IPS DF 6.9 (cell line): ENCODE data around the gene MGMT.

ENCODE experiments used
- DNase-seq: peaks from one replicate; pipeline ENCODE4 v3.0.0-alpha.2; 2013; ENCODE audit warnings: low read depth, low spot score
- H3K27ac ChIP-seq: one replicate; pipeline ENCODE4 v1.5.1; 2013; ENCODE audit warnings: low read length, control low read depth
- H3K27me3 ChIP-seq: 2 replicates; pipeline ENCODE4 v1.6.1; 2013; ENCODE audit warnings: mild to moderate bottlenecking, low read length; ENCODE audit not compliant: control insufficient read depth, insufficient read depth
- H3K36me3 ChIP-seq: 2 replicates; pipeline ENCODE4 v1.6.1; 2013; ENCODE audit warnings: low read length; ENCODE audit not compliant: control insufficient read depth, insufficient read depth
- H3K4me1 ChIP-seq: 2 replicates; pipeline ENCODE4 v1.6.1; 2013; ENCODE audit warnings: low read length; ENCODE audit not compliant: control insufficient read depth, insufficient read depth
- H3K4me3 ChIP-seq: 2 replicates; pipeline ENCODE4 v1.5.1; 2013; ENCODE audit warnings: mild to moderate bottlenecking, low read length
- H3K9me3 ChIP-seq: 2 replicates; pipeline ENCODE4 v1.6.1; 2013; ENCODE audit warnings: low read length, inconsistent platforms; ENCODE audit not compliant: control insufficient read depth, insufficient read depth
- WGBS: extraction: QIAGEN DNeasy Blood & Tissue Kit; methylation state at CpG from one replicate; pipeline ENCODE4 v1.1.7; 2013; ENCODE audit warnings: mixed read lengths, missing lambda C conversion rate; ENCODE audit not compliant: insufficient read length, insufficient coverage; 5-methylcytosine and 5-hydroxymethylcytosine counted together

MGMT gene

DNA sequence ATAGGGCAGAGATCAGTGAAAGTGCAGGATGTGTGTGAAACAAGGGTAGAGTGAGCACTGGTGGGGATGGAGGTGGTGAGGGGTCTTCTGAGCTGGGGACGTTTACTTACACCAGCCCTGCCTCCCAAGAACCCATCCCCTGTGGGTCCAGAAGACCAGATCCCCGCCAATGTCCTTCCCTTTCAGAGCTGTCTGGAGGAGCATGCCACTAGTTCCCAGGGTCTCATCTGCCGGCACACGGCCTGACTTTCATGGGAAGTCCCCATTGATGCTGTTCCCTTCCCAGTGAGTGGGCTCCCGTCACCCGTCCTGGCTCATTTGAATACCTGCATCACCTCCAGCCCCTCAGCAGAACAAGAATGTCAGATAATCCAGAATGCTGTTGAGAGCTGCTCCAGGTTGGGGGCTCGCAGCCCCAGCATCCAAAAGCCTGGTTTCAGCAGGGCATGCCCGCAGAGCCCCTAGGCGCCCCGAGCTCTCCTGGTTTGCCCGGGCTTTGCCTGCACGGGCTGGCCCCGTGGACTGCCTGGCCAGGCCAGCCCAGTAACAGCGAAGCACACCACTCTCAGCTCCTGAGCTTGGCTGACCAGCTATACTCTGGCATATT, 246.7 kb downstream of the MGMT start:
- Histone ChIP-seq H3K27me3 (no peaks in the 10 kb centered on the region), H3K36me3 (no peaks in the 10 kb centered on the region), H3K27ac (no peak overlapping the region), H3K9me3 (no peaks in the 10 kb centered on the region), H3K4me3 (no peak overlapping the region), H3K4me1 (no peaks in the 10 kb centered on the region; the same call in 1 of the 2 replicates)
- DNase-seq, result no peak
- WGBS, result no CpG with 5 or more reads among the region's 14 CpGs

DNA sequence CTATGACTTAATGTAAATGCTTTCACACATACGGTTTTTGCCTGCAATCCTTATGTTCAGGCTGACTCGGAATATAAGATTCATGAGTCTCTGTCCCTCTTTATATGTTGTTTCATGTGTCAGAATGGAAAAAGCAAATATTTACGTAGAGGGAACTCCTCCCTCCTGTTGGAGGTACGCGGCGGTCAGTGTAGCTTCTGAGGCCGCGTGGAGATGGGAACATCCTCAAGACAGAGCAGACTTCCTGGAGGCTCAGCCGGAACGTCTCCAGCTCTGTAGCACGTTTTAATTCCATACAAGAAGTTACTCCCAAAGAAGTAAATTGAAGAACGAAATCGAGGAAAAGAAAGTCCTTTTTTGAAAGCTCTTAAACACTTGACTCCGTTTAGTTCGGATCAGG, 248.8 kb downstream of the MGMT start:
- DNase-seq, result no peak
- Histone ChIP-seq H3K27me3 (no peaks in the 10 kb centered on the region), H3K4me1 (no peaks in the 10 kb centered on the region), H3K36me3 (no peaks in the 10 kb centered on the region), H3K4me3 (no peak overlapping the region), H3K9me3 (no peaks in the 10 kb centered on the region), H3K27ac (no peak overlapping the region)
- no CpG with 5 or more reads among the region's 15 CpGs for WGBS

DNA sequence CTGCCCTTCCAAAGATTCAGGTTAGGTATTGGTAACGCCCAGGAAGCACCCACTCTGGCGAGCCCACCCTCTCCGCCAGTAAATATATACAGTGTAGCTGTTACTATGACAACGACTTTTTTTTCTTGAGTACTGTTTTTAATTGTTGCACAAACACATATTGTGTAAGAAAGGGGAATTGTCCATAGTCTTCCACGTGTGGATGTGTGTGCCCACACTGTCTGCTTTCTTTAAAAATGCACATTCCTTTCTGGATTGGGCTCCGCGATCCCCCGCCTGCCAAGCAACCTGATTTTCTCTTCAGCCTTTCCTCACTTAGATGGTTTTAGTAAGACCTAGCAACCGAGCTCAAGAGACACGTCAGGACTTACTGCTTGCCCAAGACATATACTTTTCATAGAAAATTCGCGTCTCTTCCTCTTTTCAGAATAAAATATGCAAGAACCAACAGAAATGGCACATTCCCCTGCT, 249.2 kb downstream of the MGMT start:
- Histone ChIP-seq H3K27me3 (no peaks in the 10 kb centered on the region), H3K4me1 (no peaks in the 10 kb centered on the region), H3K36me3 (no peaks in the 10 kb centered on the region), H3K9me3 (no peaks in the 10 kb centered on the region), H3K27ac (no peak overlapping the region), H3K4me3 (no peak overlapping the region)
- no peak for DNase-seq
- no CpG with 5 or more reads among the region's 12 CpGs for WGBS

DNA sequence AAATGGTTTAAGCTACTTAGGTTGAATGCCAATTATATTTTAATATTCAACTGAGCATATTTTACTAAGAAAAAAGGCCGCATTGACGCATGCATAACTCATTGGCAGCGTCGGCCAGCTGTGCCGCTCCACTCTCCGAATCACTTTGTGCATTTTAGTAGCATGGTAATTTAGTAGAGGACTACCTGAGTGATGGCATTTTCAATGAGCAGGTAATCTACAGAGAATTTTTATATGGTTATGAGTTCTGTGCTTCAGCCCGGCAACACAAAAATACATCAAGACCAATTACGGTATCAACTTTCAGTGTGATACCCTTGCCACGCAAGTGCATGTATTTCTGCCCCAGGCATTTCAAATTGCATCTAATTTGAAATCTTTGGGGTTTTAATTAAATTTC, 249.8 kb downstream of the MGMT start:
- Histone ChIP-seq H3K36me3 (no peaks in the 10 kb centered on the region), H3K4me3 (no peak overlapping the region), H3K9me3 (no peaks in the 10 kb centered on the region), H3K27ac (no peak overlapping the region), H3K27me3 (no peaks in the 10 kb centered on the region), H3K4me1 (no peaks in the 10 kb centered on the region)
- DNase-seq, result no peak
- WGBS, result no CpG with 5 or more reads among the region's 9 CpGs

DNA sequence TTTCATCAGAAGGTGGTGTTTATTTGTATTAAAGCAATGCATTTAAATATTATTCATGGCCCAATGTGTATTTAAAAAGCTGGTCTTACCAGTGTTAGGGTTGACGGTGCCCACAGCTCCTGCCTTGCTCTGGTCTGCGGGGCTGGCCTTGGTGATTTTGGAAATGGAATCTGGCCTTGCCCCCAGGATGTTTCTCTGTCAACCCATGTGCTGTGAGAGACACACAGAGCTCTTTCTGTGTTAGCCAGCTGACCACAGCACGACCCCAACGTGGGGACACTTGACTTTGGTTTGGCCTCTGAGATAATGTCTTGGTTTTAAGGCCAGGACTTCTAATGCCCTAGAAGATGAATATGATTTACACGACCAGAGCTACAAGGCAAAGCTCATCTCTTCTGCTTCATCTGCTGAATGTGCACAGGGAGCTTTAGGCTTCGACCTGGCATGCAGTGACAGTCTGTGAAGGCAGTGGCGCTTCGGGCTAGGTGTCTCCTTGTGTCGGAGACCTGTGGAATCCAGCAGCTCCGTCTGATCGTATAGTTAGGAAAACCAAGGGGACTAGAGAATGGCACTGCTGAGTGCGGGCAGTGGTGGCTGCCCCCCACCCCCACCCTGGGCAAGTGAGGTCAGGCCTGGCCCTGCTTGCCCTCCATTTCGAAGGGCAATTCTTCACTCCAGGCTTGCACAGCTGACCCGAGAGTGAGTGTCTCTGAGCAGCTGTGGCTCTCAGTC, 250.9 kb downstream of the MGMT start:
- H3K4me1 ChIP-seq, result no peaks in the 10 kb centered on the region
- H3K9me3 ChIP-seq, result no peaks in the 10 kb centered on the region
- WGBS, result no CpG with 5 or more reads among the region's 14 CpGs
- H3K27me3 ChIP-seq, result no peaks in the 10 kb centered on the region
- H3K36me3 ChIP-seq, result no peaks in the 10 kb centered on the region
- H3K4me3 ChIP-seq, result no peak overlapping the region
- H3K27ac ChIP-seq, result no peak overlapping the region
- no peak for DNase-seq

DNA sequence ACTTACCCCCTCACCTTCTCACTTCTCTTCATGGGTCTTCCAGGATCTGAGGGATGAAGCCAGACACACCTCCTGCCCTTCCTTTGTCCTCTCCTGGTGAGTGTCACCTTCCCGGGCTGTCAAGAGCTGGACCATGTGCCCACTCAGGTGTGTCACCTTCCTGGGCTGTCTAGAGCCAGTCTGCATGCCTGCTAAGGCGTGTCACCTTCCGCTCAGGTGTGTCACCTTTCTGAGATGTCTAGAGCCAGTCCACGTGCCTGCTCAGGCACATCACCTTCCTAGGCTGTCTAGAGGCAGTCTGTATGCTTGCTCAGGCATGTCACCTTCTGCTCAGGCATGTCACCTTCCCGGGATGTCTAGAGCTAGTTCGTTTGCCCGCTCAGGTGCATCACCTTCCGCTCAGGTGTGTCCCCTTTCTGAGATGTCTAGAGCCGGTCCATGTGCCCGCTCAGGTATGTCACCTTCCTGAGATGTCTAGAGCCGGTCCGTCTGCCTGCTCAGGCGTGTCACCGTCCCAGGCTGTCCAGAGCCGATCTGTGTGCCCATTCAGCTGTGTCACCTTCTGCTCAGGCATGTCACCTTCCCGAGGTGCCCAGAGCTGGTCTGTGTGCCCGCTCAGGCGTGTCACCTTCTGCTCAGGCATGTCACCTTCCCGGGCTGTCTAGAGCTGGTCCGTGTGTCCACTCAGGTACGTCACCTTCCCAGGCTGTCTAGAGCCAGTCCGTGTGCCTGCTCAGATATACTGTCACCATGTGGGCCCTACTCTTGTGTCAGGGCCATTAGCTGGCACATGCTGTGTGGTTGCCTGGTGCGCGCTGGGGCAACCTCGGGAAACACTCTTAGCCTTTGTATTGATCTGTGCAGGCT, 251.7 kb downstream of the MGMT start:
- no peaks in the 10 kb centered on the region for H3K4me1 ChIP-seq
- H3K9me3 ChIP-seq, result no peaks in the 10 kb centered on the region
- H3K27me3 ChIP-seq, result no peaks in the 10 kb centered on the region
- H3K36me3 ChIP-seq, result no peaks in the 10 kb centered on the region
- H3K27ac ChIP-seq, result no peak overlapping the region
- WGBS, result no CpG with 5 or more reads among the region's 25 CpGs
- DNase-seq, result no peak
- no peak overlapping the region for H3K4me3 ChIP-seq

DNA sequence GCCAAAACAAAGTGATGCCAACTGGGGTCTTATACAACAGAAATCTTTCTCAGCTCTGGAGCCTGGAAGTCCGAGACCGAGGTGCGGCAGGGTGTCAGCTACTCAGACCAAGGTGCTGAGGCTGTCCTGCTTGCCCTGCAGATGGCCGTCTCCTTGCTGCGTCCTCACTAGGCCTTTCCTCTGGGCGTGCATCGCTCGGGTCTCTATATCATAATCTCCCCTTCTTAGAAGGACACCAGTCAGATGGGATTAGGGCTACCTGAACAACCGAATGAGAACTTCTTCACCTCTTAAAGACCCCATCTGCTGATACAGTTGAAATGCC, 252.3 kb downstream of the MGMT start:
- no peak overlapping the region for H3K27ac ChIP-seq
- H3K27me3 ChIP-seq, result no peaks in the 10 kb centered on the region
- no peaks in the 10 kb centered on the region for H3K9me3 ChIP-seq
- no peaks in the 10 kb centered on the region for H3K4me1 ChIP-seq
- no peak for DNase-seq
- no peaks in the 10 kb centered on the region for H3K36me3 ChIP-seq
- no peak overlapping the region for H3K4me3 ChIP-seq
- no CpG with 5 or more reads among the region's 9 CpGs for WGBS

DNA sequence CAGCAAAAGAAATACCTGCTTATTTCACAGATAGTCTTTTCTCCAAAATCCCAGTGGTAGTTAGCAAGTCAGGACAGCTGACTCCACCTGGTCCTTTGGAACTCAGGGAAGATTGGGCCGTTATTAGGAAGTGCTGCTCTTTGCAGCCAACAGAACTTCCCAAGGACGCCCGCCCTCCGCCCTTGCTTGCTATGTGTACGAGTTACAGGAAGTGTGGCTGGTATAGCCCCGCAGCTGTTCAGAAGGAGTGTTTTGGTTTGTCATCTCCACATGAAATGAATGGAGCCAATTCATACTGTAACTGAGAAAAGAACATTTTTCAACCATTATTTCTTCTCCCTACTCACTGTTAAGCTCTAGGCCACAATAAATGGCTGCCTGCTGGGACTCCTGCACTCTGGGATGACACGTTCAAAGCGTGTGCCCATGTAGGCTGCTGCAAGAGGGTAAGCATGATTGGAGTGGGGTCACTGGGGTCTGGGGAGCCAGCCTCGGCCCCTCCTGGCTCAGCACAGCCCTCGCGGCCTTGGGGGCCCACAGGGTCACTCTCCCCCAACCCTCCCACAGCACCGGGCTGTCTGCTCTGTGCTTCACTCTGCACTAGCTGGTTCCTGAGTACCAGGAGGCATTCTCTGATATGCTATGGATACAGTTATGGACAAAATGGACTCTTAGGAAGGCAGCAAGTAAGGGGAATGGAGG, 253.0 kb downstream of the MGMT start:
- no CpG with 5 or more reads among the region's 12 CpGs for WGBS
- Histone ChIP-seq H3K4me1 (no peaks in the 10 kb centered on the region), H3K27me3 (no peaks in the 10 kb centered on the region), H3K27ac (no peak overlapping the region), H3K9me3 (no peaks in the 10 kb centered on the region), H3K4me3 (no peak overlapping the region), H3K36me3 (no peaks in the 10 kb centered on the region)
- no peak for DNase-seq

DNA sequence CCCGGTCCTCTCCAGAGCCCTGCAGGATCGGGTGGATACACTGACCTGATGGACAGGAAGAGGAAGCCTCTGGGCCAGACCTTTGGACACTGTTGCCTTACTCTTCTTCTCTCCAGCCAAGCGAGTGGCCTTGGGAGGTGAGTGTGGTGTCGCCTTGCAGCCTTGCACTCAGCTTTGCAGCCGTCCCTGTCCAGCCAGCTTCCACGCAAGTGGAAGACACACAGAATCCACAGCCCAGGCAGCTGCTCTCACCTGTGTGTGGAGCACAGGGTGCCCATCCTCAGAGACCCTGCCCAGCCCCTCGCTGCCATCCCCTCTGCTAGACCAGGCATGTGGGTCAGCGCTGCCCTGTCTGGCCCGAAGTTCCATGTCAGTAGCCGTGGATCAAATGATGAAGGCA, 258.0 kb downstream of the MGMT start:
- no peak overlapping the region for H3K4me3 ChIP-seq
- H3K36me3 ChIP-seq, result no peaks in the 10 kb centered on the region; the same call in 1 of the 2 replicates
- DNase-seq, result no peak
- H3K4me1 ChIP-seq, result no peaks in the 10 kb centered on the region
- H3K27ac ChIP-seq, result no peak overlapping the region
- no peaks in the 10 kb centered on the region; the same call in 1 of the 2 replicates for H3K9me3 ChIP-seq
- WGBS, result no CpG with 5 or more reads among the region's 10 CpGs
- no peaks in the 10 kb centered on the region for H3K27me3 ChIP-seq

DNA sequence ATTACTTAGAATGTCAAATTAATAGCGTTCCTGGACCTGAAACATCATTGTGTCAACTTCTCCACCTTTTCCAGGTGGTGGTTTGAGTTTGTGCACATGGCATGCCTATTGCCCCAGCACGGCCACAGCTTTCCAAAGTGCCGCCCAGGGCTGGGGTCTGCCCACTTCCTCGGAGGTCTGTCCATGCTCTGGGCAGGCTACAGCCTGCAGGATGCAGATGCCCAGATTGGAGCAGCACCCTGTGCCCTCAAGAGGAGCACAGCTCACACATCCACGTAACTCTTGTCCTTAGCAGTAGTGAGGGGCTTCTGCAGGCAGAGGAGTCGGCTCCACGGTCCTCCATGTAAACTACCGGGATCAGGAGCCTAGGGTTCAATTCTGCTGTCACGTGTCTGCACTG, 258.4 kb downstream of the MGMT start:
- H3K9me3 ChIP-seq, result no peaks in the 10 kb centered on the region; the same call in 1 of the 2 replicates
- no peaks in the 10 kb centered on the region for H3K4me1 ChIP-seq
- H3K27ac ChIP-seq, result no peak overlapping the region
- WGBS, result no CpG with 5 or more reads among the region's 9 CpGs
- no peaks in the 10 kb centered on the region for H3K27me3 ChIP-seq
- H3K36me3 ChIP-seq, result no peaks in the 10 kb centered on the region; the same call in 1 of the 2 replicates
- no peak for DNase-seq
- no peak overlapping the region for H3K4me3 ChIP-seq
